HG03108 (cell line): Measurements from ENCODE around the gene PGS1.
"Not testable (repeated sequence)": the region's sequence is repeated elsewhere in the genome, so short reads cannot be mapped to it uniquely, and the experiment has no call there.

Experiments
- ATAC-seq: cut with Tn5 transposase; IDR thresholded peaks from one replicate; pipeline ENCODE4 v1.9.1; 2021; ENCODE audit warnings: moderate library complexity; ENCODE audit not compliant: unreplicated experiment

PGS1 gene

DNA sequence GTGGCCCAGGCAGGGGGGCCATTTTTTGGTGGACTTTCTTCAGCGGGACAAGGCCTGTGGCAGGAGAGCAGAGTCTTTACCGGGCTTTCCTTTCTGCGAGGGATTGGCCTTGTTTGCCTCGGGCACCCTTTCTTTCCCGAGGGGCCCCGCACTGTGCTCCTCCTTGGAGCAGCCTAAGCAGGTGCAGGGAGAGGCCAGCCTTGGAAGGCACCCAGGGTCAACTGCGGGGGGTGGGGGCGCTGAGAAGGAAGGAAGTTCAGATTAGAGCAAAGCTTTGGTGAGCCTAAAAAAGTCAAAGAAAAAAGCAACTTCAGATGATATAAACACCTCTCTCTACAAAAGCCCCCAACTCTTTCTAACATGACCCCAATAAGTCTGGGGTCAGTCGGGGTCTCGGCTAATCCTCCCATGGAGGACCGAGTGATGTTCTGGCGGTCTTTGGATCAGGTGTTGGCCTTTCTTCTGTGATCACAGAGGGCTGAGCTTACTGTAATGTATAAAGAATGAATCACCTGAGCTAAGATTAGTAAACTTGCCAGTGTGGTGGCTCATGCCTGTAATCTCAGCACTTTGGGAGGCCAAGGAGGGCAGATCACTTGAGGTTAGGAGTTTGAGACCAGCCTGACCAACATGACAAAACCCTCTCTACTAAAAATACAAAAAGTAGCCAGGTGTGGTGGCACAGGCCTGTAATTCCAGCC, 63.0 kb downstream of the PGS1 start:
- no peak for ATAC-seq

DNA sequence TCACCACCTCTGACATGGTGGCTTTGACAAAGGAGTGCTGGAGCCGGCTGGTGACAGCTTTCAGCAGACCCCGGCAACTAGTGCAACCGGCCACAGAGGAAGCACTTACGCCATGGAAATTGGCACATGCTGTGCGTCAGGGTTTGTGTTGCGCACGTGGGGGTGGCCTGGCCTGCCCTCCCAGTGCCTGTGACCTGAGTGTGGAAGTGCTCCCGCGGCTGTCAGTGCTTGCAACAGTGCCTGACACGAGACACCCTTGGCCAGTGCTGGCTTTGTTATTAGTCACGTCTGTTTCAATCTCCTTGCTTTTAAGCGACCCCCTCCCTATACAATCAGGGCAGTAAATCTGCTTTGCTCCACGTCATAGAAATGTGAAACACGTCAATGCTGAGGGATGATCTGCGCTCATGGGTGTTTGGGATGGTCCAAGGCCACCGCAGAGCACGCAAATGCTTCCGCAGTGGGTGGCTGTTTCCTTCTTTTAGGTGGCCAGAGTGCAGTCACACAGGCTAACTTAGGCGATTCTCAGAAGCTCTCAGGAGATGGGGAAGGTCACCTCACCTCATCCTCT, 64.3 kb downstream of the PGS1 start:
- no peak for ATAC-seq

DNA sequence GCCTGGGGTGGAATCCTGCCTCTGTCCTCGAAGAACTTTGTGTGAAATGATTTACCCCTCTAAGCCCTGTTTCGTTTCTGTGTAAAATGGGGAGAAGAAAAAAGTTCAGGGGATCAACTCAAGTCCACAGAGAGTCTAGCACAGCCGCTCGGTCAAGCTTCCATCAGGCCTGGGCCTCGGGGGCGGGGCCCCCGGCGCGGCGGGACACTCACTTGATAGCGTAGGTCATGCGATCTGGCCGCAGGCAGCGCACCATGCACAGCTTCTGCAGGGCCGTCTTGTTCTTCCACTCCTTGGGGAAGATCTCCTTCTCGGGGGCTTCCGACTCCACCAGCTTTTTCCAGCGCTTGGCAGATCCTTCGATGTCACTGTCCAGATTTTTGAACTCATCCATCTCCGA, 65.9 kb downstream of the PGS1 start:
- ATAC-seq, result no peak

DNA sequence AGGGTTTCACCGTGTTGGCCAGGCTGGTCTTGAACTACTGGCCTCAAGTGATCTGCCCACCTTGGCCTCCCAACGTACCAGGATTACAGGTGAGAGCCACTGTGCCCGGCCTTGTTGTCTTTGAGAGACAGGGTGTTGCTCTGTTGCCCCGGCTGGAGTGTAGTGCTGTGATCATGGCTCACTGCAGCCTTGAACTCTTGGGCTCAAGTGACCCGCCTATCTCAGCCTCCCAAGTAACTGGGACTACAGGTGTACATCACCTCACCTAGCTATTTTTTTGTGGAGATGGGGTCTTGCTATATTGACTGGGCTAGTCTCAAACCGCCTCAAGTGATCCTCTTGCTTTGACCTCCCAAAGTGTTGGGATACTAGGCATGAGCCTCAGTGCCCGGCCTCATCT, 68.4 kb downstream of the PGS1 start:
- no peak for ATAC-seq

DNA sequence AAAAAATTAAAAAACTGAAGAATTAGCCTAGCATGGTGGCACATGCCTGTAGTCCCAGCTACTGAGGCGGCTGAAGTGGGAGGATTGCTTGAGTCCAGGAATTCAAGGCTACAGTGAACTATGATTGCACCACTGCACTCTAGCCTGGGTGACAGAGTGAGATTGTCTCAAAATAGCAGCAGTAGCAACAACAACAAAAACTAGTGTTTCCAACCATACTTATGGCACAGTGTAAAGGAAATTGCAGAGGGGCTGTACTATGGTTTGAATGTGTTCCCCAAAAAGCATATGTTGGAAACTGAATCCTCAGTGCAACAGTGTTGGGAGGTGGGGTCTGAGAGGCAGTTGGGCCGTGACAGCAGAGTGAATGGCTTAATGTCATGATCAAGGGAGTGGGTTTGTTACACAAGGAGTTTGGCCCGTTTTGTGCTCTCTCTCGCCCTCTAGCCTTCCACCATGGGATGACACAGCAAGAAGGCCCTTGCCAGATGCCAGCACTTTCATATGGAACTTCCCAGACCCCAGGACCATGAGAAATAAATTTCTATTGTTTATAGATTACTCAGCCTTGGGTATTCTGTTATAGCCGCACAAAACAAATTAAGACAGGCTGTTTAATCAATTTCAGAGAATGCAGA, 70.0 kb downstream of the PGS1 start:
- ATAC-seq, result no peak

DNA sequence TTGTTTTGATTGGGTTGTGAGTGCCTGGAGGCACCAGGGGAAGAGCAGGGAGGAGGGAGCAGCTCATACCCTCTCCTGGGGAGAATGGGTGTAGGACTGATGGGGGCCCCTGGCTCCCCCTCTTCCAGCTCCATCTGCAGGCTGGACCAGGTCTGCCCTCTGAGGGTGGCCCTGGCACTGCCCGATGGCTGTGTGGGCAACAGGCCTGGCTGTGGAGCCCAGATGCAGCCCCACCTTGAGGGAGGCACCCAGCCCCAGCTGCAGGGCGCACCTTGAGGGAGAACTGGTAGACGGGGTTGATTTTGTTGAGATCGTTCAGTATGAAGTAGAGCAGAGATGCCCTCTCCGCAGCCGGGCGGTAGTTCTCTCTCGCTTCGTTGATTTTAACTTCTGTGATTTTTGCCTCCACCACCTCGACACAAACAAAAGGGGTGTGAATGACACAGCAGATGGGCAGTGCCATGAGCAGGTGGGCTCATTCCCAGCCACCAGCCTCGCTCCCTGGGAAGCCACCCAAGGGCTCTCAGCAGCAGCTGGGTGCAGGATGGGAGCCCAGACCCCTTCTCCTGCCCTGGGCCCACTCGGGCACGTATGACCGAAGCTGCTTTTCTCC, 71.6 kb downstream of the PGS1 start:
- no peak for ATAC-seq

DNA sequence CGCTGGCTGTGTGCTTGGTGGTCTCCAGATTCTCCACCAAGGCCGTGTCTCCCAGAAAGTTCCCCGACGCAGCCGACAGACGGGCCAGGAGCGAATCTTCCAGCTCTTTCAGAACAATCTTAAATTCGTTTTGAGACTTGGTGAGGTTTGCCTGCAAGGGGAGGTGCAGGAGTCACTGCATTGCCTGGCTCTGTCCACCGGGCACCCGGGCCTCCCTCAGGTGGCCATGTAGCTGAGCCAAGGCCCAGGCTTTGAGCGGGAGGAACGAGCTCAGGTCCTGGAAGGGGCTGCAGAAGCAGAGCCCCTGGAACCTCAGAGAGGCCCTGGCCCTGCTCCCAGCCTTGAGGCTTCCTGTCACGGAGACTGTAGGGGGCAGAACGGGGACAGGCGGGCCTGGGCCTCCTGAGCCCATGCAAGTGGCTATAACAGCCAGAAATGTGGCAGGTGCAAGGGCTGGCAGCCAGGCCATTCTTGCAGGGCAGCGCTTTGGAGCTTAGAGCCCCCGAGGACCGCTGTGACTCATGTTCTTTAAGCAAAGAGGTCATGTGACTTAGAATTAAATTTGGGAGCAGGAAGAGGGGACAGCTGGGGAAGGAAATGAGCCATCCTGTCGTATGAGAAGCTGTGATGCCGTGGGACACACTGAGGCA, 72.4 kb downstream of the PGS1 start:
- ATAC-seq, result no peak

DNA sequence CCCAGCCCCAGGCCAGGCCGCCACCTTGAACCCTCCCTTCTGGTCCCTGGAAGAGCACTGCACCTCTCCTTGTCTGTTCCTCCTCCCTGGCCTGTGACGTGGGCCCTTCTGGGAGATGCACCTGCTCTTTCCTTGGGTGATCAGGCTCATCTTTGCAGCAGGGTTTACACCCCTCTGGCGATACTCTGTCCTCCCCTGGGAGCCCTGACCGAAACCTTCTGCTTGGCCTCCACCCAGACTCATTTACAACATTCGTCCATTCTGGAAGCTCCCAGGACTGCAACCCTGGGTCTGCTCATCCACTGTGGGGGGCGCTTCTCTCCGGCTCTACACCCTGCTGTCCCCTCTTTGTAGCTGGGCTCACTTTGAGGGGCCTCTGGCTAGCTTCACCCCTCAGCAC, 73.3 kb downstream of the PGS1 start:
- no peak for ATAC-seq

DNA sequence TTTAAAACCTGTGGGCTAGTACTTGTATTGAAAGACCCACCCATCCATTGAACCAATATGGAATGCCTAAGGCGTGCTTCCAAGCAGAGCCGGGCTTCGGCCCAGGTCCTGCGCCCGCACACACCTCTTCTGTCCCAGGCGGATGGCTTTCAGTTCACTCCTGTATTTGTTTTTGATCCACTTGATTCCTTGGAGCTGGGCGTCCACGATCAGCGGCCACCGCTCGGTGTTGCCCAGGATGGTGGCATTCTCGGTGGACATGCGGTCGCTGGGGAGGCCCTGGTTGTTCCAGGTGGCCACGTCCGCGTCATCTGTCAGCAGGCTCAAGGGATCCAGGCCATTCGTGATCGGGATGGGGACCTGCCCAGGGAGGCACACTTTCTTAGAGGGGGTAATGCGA, 75.9 kb downstream of the PGS1 start:
- ATAC-seq, result no peak

DNA sequence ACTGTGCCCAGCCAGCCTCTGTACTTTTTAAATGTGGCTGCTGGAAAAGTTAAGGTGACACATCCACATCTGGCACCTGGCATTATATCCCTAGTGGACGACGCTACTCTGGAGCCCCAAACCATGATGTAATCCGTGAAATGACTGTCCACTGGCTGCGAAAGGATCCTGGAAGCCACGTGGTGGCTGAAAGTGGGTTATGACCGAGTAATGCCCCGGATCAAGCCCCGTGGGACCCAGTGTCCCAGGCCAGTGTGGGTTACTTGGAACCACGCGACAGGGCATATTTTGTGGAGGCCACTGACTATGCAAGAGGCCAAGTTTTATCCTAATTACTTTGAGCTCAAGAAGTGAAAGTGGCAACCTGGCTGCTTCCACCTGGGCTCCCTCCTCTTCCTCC, 79.6 kb downstream of the PGS1 start:
- ATAC-seq, result no peak

DNA sequence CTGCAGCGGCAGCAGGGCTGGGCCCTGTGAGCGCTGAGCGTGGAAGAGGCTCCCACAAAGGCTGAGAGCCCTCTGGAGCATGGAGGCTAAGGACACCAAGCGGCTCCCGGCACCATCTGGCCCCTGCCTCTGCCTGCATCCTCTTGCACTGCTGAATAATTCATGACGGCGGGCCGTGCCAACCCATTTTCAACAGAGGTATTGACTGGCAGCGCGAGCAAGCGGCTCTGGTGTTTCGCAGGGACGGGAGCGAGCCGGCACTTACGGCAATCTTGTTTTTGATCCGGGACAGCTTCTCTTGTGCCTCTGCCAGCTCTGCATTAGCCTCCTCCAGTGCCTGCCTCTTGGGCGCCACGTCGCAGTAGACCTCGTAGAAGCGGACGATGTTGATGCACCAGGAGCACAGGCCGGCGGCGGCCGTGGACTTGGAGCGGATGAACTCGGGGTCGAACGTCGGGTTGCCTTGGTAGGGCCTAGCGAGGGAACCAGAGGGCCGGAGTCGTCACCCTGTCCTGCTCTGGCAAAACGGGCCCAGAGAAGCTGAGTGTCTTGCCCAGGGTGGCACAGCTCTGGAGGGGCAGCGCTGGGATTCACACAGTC, 80.4 kb downstream of the PGS1 start:
- ATAC-seq, result no peak

DNA sequence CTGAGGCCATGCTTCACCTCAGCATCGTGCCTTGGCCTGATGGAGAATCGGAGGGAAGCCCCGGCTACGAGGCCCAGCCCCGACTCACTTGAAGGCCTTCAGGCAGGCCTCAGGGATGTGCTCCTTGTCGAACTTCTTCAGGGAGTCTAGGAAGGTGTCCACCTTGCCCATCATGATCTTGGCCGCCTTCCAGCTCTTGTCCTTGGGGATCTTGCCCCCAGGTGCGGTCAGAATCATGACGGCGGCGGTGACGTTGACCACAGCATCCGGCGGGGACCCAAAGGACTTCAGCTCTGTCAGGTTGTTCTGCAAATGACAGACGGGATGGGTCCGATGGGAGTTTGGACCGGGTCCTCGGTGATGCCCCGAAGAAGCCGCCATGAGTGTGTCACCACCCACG, 81.2 kb downstream of the PGS1 start:
- ATAC-seq, result no peak

DNA sequence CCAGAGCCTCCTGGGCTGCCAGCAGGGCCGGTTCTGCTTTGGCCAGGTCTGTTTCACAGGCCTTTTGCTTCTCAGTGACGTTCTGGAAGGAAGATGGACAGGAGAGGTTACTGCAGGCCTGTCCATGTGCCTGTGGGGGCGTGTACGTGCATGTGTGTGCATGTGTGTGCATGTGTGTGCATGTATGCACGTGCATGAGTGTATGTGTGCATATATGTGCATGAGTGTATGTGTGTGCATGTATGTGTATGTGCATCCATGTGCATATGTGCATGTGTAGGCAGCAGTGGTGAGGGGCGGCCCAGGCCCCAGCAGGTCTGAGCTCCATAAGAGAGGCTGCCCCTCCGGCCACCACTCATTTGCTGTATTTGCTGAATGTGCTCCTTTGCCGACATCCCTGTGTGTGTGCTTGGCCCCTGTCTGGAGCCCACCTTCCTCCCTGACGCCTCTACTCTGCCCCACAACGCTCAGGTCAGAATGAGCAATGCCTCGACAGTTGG, 81.8 kb downstream of the PGS1 start:
- ATAC-seq, result no peak

DNA sequence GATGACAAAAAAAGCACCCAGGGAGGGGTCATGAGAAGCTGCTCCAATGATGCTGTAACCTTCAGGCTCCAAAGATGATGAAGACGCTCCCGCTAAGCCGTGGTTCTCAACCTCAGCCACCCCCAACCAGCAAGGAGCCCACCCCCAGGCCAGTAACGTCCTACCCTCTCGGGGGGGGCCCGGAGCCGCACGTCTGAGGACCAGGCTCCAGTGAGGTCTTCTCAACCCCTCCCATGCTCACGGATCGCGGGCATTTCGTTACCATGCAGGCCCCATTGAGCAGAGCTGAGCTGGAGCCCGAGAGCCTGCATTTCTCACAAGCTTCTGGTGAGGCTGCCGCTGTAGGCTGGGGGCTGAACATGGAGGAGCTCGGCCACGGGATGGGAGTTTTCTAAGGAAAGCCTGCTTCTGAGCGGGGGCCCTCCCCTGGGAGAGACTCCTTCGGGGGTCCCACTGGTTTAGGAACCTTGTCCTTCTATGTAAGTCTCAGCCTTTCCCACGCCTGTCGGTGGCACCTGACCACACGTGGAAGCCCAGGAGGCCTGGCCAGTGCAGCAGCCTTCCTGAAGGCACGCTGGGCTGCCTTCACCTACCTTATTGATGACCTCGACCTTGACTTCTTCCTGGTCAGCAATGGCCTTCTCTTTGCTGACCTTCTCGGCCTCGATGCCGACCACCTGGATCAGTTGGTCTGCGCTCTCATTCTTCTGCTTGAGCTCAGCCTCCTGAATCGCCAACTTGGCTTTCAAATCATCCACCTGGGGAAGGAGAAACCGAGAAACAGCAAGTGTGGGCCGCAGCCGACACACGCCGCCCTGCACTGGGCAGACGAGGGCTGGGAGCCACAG, 82.7 kb downstream of the PGS1 start:
- ATAC-seq, result no peak

DNA sequence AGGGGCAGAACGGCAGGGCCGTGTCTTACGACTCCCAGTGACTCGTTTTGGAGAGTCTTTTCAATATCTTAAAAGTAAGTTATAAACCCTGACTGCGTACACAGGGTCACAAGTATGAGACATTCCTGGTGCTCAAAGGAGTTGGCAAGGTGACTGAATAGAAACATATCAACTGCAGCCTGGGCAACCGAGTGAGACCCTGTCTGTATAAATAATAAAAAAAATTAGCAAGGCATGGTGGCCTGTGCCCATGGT, 83.3 kb downstream of the PGS1 start:
- no peak for ATAC-seq

DNA sequence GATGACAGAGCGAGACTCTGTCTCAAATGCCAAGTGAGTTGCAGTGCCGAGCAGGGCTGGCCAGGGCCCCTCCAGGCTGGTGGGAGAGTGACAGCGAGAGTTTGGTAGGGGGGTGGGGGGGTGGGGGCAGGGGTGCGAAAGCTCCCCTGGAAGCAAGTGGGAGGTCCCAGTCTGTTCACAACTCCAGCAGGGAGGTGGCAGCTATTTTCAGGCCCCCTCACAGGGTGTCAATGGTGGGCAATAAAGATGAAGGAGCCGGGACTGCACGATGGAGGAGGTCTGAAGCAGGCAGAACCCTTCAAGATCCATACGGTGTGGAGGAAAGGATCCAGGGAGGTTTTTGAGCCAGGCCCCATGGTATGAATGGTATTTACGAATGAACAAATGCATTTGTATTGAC, 83.7 kb downstream of the PGS1 start:
- no peak for ATAC-seq

DNA sequence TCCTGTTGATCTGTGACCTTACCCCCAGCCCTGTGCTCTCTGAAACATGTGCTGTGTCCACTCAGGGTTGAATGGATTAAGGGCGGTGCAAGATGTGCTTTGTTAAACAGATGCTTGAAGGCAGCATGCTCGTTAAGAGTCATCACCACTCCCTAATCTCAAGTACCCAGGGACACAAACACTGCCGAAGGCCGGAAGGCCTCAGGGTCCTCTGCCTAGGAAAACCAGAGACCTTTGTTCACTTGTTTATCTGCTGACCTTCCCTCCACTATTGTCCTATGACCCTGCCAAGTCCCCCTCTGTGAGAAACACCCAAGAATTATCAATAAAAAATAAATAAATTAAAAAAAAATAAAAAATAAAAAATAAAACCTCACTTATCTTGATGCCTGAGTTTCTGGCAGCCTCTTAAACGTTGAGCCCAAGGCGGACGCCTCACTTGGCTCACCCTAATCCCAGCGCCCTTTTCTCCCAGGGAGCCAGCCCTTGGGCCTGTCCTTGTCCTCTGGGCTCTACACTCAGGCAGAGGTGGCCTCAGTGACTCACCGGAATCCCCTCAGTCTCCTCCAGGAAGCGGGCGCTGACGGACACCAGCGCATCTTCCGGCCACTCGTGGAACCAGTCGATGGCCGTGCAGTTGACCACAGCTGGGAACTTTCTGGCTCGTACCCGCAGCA, 87.8 kb downstream of the PGS1 start:
- ATAC-seq, result not testable (repeated sequence)

DNA sequence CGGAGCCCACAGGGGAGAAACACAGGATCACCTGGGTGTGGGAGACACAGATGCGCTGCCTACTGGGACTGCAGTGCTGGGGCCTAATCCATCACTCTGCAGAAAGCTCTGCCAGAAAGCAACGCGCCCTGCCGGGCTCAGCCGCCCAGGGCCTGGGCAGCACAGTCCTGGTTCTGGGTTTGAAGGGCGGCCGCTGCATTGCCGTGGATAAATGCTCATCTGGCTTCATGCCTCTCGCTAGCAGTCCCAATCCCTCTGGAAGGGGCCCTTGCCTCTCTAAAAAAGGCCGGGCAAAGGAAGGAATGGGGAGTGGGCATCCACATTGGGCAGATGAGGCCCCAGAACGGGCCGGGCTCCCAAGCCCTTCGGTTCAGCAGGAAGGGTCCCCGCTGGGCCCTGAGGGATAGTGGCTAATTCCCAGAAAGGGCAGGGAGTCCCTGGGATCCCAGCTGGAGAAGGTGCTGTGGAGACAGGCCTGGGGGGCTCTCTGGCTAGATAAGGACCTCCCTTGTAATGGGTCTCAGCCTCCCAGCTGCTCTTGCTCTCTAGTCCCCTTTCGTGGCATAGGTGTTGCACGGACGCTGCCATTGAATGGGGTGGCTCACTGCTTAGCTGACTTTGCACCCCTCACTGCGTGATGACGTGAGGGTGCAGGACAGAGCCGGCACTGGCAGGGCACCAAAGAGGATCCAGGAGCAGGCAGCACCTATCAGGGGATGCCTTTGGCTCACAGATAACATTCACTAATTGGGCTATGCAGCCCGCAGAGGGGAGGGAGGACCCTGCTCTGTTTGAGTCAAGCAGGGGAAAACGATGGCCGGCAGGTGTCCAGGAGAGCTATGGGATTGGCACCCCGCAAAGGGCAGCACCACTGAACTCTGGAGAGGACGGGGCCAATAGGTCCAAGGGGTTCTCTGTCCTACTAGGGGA, 88.6 kb downstream of the PGS1 start:
- no peak for ATAC-seq

DNA sequence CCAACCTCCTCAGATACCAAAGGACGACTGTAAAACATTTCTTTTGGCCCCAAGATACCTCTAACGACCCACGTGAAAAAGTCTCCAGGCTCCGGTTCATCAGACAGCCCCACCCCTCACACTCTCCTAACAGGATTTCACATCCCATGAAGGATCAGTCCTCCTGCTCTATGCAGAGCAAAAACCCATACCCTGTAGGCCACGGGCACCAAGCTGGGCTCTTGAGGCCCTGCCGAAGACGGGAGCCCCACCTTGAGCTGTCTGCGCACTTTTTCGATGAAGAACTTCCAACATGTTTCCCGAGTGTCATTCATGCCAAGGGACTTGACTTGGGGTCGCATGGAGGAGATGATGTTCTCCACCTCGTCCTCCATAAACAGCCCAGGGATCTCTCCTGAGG, 89.9 kb downstream of the PGS1 start:
- ATAC-seq, result no peak
